Measurements from ENCODE around the gene KHDRBS1.
A peak's percentile ranks its signal among the peaks of the same experiment; 100 is the strongest.
"Not testable (repeated sequence)": the region's sequence is repeated elsewhere in the genome, so short reads cannot be mapped to it uniquely, and the experiment has no call there.

The KHDRBS1 gene

DNA sequence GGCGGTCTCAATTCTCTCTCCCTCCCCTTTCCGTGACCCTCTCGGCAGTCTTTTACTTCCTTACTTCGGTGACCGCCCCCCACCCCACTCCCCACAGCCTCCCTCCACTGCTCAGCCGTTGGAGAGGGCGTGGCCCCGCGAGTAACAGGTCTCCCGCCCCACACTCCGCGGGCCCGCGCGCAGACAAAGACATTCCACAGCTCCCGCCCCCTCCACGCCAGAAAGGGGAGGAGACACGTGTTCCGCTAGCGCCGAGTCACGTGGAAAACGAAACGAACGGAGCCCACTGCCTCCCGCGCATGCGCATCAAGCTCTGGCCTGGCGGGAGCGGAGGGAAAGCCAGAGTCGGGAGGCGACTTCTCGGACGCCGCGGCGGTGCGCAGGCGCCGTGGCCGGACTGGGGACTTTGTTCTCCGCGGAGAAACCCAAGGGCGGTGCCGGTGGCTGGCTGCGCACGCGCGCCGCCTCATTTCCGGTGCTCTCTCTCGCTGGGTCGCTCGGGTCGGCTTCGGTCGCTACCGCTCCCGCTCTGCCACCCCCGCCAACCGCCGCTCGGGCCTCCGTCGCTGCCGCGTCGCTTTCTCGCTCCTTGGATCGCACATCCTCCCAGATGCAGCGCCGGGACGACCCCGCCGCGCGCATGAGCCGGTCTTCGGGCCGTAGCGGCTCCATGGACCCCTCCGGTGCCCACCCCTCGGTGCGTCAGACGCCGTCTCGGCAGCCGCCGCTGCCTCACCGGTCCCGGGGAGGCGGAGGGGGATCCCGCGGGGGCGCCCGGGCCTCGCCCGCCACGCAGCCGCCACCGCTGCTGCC lies at the start of gene KHDRBS1:
Gene KHDRBS1, plus strand, starts transcription at position 483 of the 813 bp plus-strand sequence. Its CDS starts 128 bp downstream, at position 611.
- DNase-seq: peak; percentile 97

GRCh38 chr1:31970873-31971272 lies 42.8 kb upstream of the KHDRBS1 start:
- DNase-seq: no peak

DNA sequence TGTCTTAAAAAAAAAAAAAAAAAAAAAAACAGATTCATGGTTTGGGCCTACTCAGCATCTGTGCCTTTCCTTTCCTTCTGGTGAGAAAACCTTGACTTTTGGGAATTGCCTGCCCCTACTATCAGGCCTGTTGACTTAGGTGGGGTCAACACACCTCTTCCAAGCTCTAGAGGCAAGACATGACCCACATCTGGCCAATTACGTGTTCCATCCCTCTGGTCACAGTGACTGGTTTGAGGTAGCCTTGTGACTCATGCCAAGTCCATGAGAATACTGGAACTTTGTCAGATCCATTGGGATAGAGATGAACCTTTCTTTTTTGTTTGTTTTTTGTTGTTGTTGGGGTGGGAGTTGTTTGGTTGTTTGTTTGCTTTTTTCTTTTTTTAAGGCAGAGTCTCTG lies 37.3 kb upstream of the KHDRBS1 start:
- no peak for DNase-seq

GRCh38 chr1:31977385-31978131 lies 36.1 kb upstream of the KHDRBS1 start:
- DNase-seq: no peak

GRCh38 chr1:31978843-31979400 lies 34.7 kb upstream of the KHDRBS1 start:
- DNase-seq: no peak

- no peak for DNase-seq
Measured at GRCh38 chr1:31980835-31981455, 32.7 kb upstream of the KHDRBS1 start.

DNA sequence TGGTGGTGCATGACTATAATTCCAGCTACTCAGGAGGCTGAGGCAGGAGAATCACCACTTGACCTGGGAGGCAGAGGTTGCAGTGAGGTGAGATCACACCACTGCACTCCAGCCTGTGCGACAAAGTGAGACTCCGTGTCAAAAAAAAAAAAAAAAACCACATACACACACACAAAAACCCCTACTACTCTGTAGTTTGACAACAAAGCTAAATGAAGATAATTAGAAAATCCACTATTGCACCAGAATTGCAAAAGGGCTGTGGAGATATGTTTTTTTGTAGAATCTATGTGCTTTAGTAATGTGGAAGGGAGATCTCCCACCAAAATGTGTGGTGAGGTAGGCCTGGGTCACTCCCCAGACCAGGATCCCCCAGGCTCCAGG lies 32.2 kb upstream of the KHDRBS1 start:
- DNase-seq: no peak

DNA sequence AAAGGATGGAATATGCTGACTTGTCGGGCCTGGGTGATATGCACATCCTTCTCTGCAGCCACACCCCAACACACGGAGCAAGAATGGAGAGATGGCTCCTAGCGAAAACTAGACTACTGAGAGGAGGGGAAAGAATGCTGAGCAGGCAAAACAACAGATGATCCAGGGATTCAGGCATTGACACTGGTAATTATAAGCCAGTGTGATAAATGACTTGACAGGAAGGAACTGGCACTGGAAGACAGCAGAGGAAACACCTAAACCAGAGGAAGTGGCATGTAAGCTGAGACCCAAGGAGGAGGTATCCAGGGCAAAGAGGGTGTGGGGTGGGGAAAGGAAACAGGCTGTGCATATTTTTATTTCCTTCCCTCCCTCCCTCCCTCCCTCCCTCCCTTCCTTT lies 31.7 kb upstream of the KHDRBS1 start:
- no peak for DNase-seq

- no peak for DNase-seq
Measured at GRCh38 chr1:31984419-31985347, 29.0 kb upstream of the KHDRBS1 start.

DNA sequence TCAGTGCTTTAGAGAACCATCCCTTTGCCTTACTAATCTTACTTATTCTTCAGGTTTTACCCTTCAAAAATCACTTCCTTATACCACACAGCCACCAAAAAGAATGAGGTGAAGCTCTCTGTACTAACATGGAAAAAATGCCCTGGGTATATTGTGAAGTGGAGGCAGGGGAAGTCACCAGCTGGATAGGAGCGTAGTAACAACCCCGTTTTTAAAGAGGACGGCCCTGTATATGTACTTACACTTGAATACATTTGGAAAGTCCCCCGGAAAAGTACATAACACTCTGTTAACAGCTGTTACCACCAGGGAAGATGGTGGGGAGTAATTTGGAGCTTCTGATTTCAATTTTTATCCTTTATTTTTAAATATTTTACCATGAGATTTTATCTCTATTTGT lies 28.2 kb upstream of the KHDRBS1 start:
- DNase-seq: no peak

DNA sequence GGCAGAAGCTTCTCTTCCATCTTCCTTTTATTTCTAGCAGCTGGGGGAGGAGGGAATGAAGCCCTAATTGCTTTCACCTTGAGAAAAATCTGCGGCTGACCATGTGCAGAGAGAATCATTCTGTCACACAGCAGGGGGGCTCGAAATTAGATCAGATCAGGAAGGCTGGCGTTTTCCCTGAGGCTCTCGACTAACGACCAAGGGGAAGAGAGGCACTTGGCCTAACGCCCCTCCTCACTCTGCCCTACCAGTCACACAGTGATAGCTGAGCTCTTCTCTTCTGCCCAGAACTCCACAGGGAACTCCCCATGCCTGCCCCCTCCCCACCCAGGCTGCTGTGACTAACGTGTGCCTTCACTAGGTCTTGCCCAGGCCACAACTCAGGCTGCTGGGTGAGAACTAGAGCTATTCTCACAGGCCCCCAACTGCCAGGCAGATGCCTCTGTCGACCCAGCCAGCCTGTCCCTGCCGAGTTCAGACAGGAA lies 26.5 kb upstream of the KHDRBS1 start:
- no peak for DNase-seq

- no peak for DNase-seq
Measured at GRCh38 chr1:31989964-31990363, 23.7 kb upstream of the KHDRBS1 start.

DNA sequence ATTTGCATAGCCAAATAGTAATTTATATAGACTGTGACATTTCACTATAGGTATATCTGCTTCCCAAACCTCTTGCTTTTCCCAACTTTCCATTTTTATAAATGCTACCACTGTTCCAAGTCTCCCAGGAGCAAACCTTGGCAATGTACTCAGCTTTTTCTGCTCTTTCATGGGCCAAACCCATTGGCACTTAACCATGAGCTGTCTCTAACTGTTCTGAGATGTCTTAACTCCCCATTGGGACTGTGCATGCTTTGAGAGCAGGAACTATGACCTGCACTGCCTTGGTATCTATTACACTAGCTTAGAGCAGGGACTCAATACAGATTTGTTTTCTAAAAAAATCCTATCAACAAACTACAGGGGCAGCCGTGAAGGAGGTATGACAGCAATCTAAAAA lies 22.5 kb upstream of the KHDRBS1 start:
- DNase-seq: no peak

DNA sequence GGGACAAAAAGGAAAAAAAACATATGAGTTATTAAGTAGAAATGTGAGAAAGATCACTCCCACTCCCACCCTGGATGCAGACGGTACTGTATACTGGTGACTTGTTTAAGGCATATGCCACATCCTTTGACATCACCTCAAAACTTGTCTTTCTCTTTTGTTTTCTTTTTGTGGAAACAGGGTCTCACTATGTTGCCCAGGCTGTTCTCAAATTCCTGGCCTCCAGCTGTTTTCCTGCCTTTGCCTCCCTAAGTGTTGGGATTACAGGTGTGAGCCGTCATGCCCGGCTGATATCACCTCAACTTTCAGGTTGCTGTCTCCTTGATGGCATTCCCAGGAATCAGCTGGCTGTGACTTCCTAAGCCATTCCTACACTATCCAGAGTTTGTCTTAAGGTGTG lies 18.4 kb upstream of the KHDRBS1 start:
- DNase-seq: no peak

DNA sequence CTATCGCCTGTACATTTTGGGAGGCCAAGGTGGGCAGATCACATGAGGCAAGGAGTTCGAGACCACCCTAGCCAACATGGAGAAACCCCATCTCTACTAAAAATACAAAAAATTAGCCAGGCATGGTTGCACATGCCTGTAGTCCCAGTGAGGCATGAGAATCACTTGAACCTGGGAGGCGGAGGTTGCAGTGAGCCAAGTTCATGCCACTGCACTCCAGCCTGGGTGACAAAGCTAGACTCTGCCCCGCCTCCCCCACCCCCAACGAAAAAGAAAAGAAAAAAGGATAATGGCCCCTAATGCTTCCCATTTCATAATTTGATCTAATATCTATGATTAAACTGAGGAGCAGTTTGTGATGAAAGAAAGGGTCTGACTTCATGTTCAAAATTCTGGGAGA lies 17.5 kb upstream of the KHDRBS1 start:
- DNase-seq: not testable (repeated sequence)

GRCh38 chr1:32001863-32002262 lies 11.8 kb upstream of the KHDRBS1 start:
- DNase-seq: no peak

- DNase-seq: not testable (repeated sequence)
Measured at GRCh38 chr1:32002285-32002684, 11.4 kb upstream of the KHDRBS1 start.

GRCh38 chr1:32005522-32005921 lies 8.1 kb upstream of the KHDRBS1 start:
- no peak for DNase-seq

DNA sequence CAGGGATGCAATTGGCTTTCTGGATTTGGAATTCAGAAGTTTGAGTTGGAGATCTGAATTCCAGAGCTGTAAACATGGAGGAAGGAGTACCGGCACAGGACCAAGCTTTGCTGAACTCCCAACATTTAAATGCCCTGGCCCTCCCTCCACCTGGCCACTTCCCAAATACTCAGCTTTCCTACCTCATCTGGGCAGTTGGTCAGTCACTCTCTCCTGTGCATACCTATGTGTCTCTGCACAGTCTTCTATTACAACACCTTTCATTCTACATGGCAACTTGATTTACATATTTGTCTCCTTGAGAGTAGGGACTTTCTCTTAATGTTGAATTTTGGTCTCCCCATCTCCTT lies 6.1 kb upstream of the KHDRBS1 start:
- no peak for DNase-seq

GRCh38 chr1:32010246-32010645 lies 3.4 kb upstream of the KHDRBS1 start:
- DNase-seq: no peak

DNA sequence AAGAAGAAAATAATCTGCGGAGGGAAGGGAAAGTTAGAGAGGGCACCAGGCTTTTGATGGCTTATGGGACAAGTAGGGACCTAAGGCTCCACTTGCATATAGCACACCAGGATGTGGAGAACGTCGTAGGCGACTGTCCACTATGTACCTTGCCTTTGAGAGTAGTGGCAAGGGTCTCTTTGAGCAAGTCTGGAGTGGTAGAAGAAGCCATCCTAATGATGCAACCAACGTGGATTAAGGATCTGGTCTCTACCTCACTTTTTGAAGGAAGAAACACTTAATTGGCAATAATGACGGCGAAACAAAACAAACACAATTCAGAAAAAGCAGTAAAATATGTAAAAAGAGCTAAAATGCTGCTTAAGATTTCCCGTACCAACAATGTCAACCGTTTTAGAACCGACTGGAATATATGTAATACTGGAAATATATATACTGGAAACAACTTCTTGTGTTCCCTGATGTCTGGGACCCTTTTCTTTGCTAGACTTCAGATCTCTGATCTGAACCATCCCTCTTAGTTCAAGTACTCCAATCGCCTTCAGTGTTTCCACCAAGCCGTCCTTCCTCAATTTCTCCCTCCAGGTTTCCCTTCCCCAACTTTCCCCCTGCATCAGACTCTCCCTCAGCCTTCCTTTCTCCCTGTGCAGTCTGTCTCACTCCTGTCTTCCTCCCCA lies 821 bp upstream of the KHDRBS1 start:
- no peak for DNase-seq
